ENCODE data around the gene SP5. TPM values are rescaled to one million over a fixed set of nuclear protein-coding genes. Genes with fewer than 3 reads are reported as not detected.
A peak's percentile ranks its signal among the peaks of the same experiment; 100 is the strongest.

The SP5 gene
- total RNA-seq, 4 donors from 2014 or later, result 0.57 to 2.3 (median 1.8) TPM; not detected in 1

GRCh38 chr2:170714381-170715061, 616 bp upstream of the SP5 start:
- 0% methylated on average over 7 to 8 of the region's 59 CpGs for WGBS, 2 donors

GRCh38 chr2:170715932-170716777, 1.0 kb downstream of the SP5 start:
- peaks cover 0 to 92% (median 26%) of the 10 kb centered on the region in 4 donors for H3K27me3 ChIP-seq
- DNase-seq, result no peak
- no peaks in the 10 kb centered on the region for H3K36me3 ChIP-seq
- H3K9me3 ChIP-seq, result no peaks in the 10 kb centered on the region
- H3K27ac ChIP-seq, result peak overlapping the region in 3 of 4 donors; percentile 8 to 62 (median 61)
- WGBS, 2 donors, result 5 to 35% methylated on average over 7 to 8 of the region's 95 CpGs
- TF ChIP-seq POLR2A (IDR thresholded peaks at IDR 0.05) (no peak), CTCF (IDR thresholded peaks at IDR 0.05) (no peak)
- peak overlapping the region; percentile 43 to 74 (median 52) for H3K4me3 ChIP-seq
- intact Hi-C loops (cut with DNase I), result no loop called here
- peaks cover 20 to 64% (median 32%) of the 10 kb centered on the region in 3 donors for H3K4me1 ChIP-seq

More at GRCh38 chr2:170714381-170715061, 616 bp upstream of the SP5 start:
- TF ChIP-seq POLR2A (IDR thresholded peaks at IDR 0.05) (no peak), CTCF (IDR thresholded peaks at IDR 0.05) (no peak)
- no peak for DNase-seq
- H3K4me3 ChIP-seq, result peak overlapping the region; percentile 43 to 74 (median 52)
- H3K27me3 ChIP-seq, result peaks cover 0 to 100% (median 26%) of the 10 kb centered on the region in 4 donors
- peak overlapping the region in 3 of 4 donors; percentile 30 to 62 (median 61) for H3K27ac ChIP-seq
- H3K36me3 ChIP-seq, result no peaks in the 10 kb centered on the region
- peaks cover 20 to 64% (median 32%) of the 10 kb centered on the region in 3 donors for H3K4me1 ChIP-seq
- no peaks in the 10 kb centered on the region for H3K9me3 ChIP-seq
- intact Hi-C loops (cut with DNase I), result no loop called here

GRCh38 chr2:170716851-170717598, 1.9 kb downstream of the SP5 start:
- Histone ChIP-seq H3K4me1 (peaks cover 19 to 56% (median 32%) of the 10 kb centered on the region in 3 donors), H3K27ac (peak overlapping the region in 2 of 4 donors; percentile 61 to 62), H3K36me3 (no peaks in the 10 kb centered on the region), H3K4me3 (peak overlapping the region in 3 of 4 donors; percentile 14 to 74 (median 56)), H3K9me3 (no peaks in the 10 kb centered on the region), H3K27me3 (peaks cover 0 to 83% (median 26%) of the 10 kb centered on the region in 4 donors)
- WGBS, 2 donors, result 40 to 59% methylated on average over 1 to 29 of the region's 74 CpGs
- DNase-seq, result no peak
- intact Hi-C loops (cut with DNase I), result no loop called here
- TF ChIP-seq CTCF (IDR thresholded peaks at IDR 0.05) (peak in 5 of 6 experiments; percentile 31 to 47 (median 43)), POLR2A (IDR thresholded peaks at IDR 0.05) (no peak)

- Histone ChIP-seq H3K27me3 (peaks cover 0 to 78% (median 24%) of the 10 kb centered on the region in 4 donors), H3K4me3 (peak overlapping the region in 2 of 4 donors; percentile 56 to 74)
These were observed 2.4 kb downstream of the SP5 start for GRCh38 chr2:170717599-170717963.

More at GRCh38 chr2:170717599-170717963, 2.4 kb downstream of the SP5 start:
- H3K9me3 ChIP-seq, result no peaks in the 10 kb centered on the region
- H3K4me1 ChIP-seq, result peaks cover 14 to 50% (median 32%) of the 10 kb centered on the region in 3 donors
- DNase-seq, result no peak
- H3K36me3 ChIP-seq, result no peaks in the 10 kb centered on the region
- H3K27ac ChIP-seq, result peak overlapping the region in 1 of 4 donors; percentile 62
- intact Hi-C loops (cut with DNase I), result no loop called here
- no peak for TF ChIP-seq CTCF (IDR thresholded peaks at IDR 0.05)
- TF ChIP-seq POLR2A (IDR thresholded peaks at IDR 0.05), result no peak
- 39 to 71% methylated on average over 4 to 10 of the region's 10 CpGs for WGBS, 2 donors

Measured in esophagus squamous epithelium (tissue), 5 donors.